PFSK-1 (cell line): Measurements from ENCODE around the gene NEK11.

ENCODE experiments used
- FOXP2 ChIP-seq: optimal IDR thresholded peaks from 2 replicates; pipeline ENCODE3; 2011; ENCODE audit warnings: borderline replicate concordance, control low read depth, inconsistent platforms; ENCODE audit not compliant: insufficient read depth; ENCODE audit errors: extremely low read length, extremely low read depth
- POLR2AphosphoS5 ChIP-seq: IDR thresholded peaks from 2 replicates; pipeline ENCODE4 v1.6.1; 2012; ENCODE audit warnings: low read depth, mild to moderate bottlenecking, control low read depth, low read length, moderate library complexity
- SIN3A ChIP-seq: IDR thresholded peaks from 2 replicates; pipeline ENCODE4 v1.6.1; 2012; ENCODE audit warnings: mild to moderate bottlenecking, low read length, moderate library complexity, borderline replicate concordance; ENCODE audit not compliant: insufficient read depth
- TAF1 ChIP-seq: IDR thresholded peaks from 2 replicates; pipeline ENCODE4 v1.6.1; 2012; ENCODE audit warnings: low read length, control low read depth, borderline replicate concordance; ENCODE audit not compliant: insufficient read depth
- TF ChIP-seq, protein P1 (sequence below), 2 experiments: IDR thresholded peaks; 2 replicates each; pipeline versions ENCODE4 v1.6.1 to v1.8.0; 2011 to 2012; ENCODE audit warnings: low read depth in 2 of 2, low read length in 2 of 2, control low read depth in 1 of 2, inconsistent platforms in 1 of 2, mild to moderate bottlenecking in 1 of 2, moderate library complexity in 1 of 2; ENCODE audit not compliant: insufficient read depth in 1 of 2

NEK11 gene

DNA sequence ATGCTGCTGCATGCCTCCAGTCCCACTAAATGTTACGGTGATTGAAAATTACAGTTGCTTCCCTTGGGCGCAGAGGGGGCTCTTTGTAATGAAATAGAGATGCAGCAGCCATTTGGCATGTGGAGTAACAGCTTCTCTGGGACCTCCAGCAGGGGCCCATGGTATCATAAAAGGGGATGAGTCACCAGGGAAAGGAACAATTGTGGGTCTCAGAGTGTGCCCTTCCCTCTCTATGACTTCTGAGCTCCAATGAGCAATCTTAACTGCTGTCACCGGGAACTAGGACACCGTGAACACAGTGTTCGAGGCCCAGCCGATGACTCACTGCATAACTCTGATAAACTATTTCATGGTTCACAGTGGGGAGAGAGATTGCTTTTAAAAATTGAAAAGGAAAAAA, 190.1 kb downstream of the NEK11 start:
- TF ChIP-seq, protein P1, sequence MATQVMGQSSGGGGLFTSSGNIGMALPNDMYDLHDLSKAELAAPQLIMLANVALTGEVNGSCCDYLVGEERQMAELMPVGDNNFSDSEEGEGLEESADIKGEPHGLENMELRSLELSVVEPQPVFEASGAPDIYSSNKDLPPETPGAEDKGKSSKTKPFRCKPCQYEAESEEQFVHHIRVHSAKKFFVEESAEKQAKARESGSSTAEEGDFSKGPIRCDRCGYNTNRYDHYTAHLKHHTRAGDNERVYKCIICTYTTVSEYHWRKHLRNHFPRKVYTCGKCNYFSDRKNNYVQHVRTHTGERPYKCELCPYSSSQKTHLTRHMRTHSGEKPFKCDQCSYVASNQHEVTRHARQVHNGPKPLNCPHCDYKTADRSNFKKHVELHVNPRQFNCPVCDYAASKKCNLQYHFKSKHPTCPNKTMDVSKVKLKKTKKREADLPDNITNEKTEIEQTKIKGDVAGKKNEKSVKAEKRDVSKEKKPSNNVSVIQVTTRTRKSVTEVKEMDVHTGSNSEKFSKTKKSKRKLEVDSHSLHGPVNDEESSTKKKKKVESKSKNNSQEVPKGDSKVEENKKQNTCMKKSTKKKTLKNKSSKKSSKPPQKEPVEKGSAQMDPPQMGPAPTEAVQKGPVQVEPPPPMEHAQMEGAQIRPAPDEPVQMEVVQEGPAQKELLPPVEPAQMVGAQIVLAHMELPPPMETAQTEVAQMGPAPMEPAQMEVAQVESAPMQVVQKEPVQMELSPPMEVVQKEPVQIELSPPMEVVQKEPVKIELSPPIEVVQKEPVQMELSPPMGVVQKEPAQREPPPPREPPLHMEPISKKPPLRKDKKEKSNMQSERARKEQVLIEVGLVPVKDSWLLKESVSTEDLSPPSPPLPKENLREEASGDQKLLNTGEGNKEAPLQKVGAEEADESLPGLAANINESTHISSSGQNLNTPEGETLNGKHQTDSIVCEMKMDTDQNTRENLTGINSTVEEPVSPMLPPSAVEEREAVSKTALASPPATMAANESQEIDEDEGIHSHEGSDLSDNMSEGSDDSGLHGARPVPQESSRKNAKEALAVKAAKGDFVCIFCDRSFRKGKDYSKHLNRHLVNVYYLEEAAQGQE (IDR thresholded peaks at IDR 0.05; ENCODE audit: insufficient read depth in 1 of 2, low read depth in 2 of 2, low read length in 2 of 2) = no peak
- no peak for TF ChIP-seq POLR2AphosphoS5
- no peak for TF ChIP-seq FOXP2
- no peak for TF ChIP-seq SIN3A
- no peak for TF ChIP-seq TAF1

DNA sequence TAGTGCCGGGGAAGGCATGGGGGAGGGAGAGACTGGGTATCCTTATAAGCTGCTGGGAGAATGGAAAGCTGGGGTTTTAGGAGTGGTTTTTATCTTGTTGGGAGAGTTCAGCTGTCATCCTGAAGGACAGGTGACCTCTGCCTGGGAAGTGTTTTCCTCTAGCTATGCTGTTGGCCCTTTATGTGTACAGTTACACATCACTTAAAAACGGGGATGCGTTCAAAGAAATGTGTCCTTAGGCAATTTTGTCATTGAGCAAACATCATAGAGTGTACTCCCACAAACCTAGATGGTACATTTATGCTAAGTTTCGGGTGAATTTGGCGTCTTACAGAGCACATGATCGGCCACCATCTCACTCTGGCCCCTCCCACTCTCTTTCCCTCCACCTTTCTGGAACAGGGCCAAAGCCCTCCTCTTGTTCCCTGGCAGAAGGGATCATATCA, 190.6 kb downstream of the NEK11 start:
- TF ChIP-seq, protein P1 (IDR thresholded peaks at IDR 0.05; ENCODE audit: insufficient read depth in 1 of 2, low read depth in 2 of 2, low read length in 2 of 2) = no peak
- no peak for TF ChIP-seq TAF1
- TF ChIP-seq SIN3A = no peak
- TF ChIP-seq POLR2AphosphoS5 = no peak
- TF ChIP-seq FOXP2 = no peak

DNA sequence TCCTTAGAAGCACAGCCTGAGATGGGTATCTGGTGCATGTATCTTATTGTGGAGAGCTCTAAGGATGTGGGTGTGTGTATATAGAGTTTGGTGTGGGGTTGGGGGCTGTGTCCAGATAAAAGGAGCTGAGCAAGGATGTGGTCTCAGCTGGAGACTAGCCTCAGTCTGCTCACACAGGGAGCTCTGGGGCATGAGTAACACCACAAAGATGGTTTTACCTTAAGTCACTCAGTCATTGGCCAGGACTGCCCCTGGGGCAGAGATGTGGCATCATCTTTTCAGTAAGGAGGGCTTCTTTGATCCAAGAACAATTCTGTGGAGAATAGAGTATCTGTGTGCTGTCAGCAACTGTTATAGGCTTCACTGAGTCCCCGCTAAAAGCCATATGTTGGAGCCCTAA, 191.5 kb downstream of the NEK11 start:
- no peak for TF ChIP-seq POLR2AphosphoS5
- TF ChIP-seq, protein P1 (IDR thresholded peaks at IDR 0.05; ENCODE audit: insufficient read depth in 1 of 2, low read depth in 2 of 2, low read length in 2 of 2) = no peak
- no peak for TF ChIP-seq SIN3A
- TF ChIP-seq TAF1 = no peak
- TF ChIP-seq FOXP2 = no peak

DNA sequence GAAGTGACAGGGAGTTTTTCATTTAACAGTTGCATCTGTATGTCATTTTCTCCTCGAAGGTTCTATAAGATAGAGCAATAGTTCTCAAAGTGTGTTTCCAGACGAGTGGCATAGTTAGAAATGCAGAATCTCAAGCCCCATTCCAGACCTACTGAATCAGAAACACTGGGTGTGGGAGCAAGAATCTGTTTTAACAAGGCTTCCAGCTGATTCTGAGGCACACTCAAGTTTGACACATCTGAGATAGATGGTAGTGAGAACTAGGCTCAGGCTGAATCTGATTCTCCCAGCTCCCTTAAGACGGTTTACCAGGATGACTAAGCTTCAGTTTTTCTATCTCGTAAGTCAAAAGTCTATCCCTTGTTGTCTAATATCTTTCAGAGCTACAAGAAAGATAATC, 195.1 kb downstream of the NEK11 start:
- TF ChIP-seq SIN3A = no peak
- TF ChIP-seq, protein P1 (IDR thresholded peaks at IDR 0.05; ENCODE audit: insufficient read depth in 1 of 2, low read depth in 2 of 2, low read length in 2 of 2) = no peak
- TF ChIP-seq FOXP2 = no peak
- no peak for TF ChIP-seq TAF1
- no peak for TF ChIP-seq POLR2AphosphoS5

DNA sequence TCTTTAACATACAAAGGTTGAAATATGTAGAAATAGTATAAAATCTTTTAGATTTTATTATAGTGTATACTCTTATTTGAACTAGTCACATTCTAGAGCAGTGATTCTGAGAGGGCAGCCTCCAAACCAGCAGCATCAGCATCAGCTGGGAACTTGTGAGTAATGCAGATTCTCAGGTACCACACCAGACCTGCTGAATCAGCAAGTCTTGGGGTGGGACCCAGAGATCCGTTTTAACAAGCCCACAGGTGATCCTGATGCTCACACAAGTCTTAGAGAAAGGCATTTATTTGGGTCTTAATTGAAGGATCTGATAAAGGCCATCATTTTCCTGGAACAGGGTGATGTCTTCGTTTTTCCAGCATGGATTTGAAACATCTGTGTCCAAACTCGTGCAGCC, 195.9 kb downstream of the NEK11 start:
- TF ChIP-seq FOXP2 (no peak), TAF1 (no peak)
